ENCODE measurements around the gene OSBP2. TPM values are rescaled to one million over a fixed set of nuclear protein-coding genes. Genes with fewer than 3 reads are reported as not detected.

The OSBP2 gene
- total and polyA plus RNA-seq, 2 of the 13 experiments (the other 11 are each of a cell fraction or from before 2014, with no cell fraction given): 5.0 to 7.7 TPM

GRCh38 chr22:30665266-30665665 lies 29.4 kb upstream of the OSBP2 start (continued):
- TF ChIP-seq NR0B2 (CRISPR knock-in tag; IDR thresholded peaks at IDR 0.05): no peak
- no peak for TF ChIP-seq ETV6 (CRISPR knock-in tag; conservative IDR thresholded peaks at IDR 0.05)
- no peak for TF ChIP-seq U2AF2 (IDR thresholded peaks at IDR 0.05; ENCODE audit: low read depth, low read length)
- TF ChIP-seq PAF1 (CRISPR knock-in tag; IDR thresholded peaks at IDR 0.05): no peak
- TF ChIP-seq ADNP (CRISPR knock-in tag; IDR thresholded peaks at IDR 0.05): no peak

DNA sequence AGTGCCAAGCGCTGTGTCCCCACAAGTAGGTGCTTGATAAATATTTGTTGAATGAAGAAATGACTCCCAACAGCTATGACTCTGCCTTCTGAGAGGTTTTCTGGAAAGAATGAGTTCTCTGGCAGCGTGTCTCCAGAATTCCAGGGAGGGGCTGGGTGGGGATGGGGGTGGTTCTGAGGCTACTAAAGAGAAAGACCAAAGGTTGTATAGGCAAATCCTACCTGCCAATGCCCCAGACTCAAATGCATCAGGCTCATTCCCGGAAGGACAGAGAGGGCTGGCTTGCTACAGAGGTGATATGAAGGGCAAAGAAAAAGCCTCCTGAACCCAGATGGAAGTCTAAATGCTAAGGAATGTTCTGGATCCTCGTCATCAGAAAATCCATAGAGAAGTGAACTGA lies 28.9 kb upstream of the OSBP2 start:
- Histone ChIP-seq H3K4me2 (ENCODE audit: low read depth, low read length) (no peak overlapping the region), H2AFZ (ENCODE audit: low read length) (no peak overlapping the region), H4K20me1 (ENCODE audit: insufficient read depth, low read length) (no peaks in the 10 kb centered on the region), H3K9me3 (ENCODE audit: low read length) (no peaks in the 10 kb centered on the region), H3K4me1 (ENCODE audit: insufficient read depth, low read length) (peaks cover 18% of the 10 kb centered on the region), H3K27ac (ENCODE audit: extremely low read length, insufficient read depth, low read length) (no peak overlapping the region), H3K4me3 (replicated peaks in 1 of 3; ENCODE audit: insufficient read depth in 1 of 3, low read depth in 2 of 3, low read length in 3 of 3) (no peak overlapping the region), H3K36me3 (replicated peaks in 1 of 2; ENCODE audit: control insufficient read depth in 1 of 2, insufficient read depth in 2 of 2, low read length in 2 of 2) (no peaks in the 10 kb centered on the region), H3K9ac (ENCODE audit: insufficient read depth, low read depth, low read length) (no peak overlapping the region), H3K27me3 (ENCODE audit: control insufficient read depth in 1 of 2, insufficient read depth in 2 of 2, low read length in 2 of 2) (peaks cover 3 to 14% of the 10 kb centered on the region in 2 experiments; a peak in 3 of 5 replicates), H3K79me2 (ENCODE audit: insufficient read depth, low read length) (no peaks in the 10 kb centered on the region)
- ATAC-seq: no peak
- no peak for TF ChIP-seq HCFC1 (IDR thresholded peaks at IDR 0.05; ENCODE audit: low read depth, low read length)
- TF ChIP-seq ZNF570 (CRISPR knock-in tag; IDR thresholded peaks at IDR 0.05; ENCODE audit: borderline replicate concordance): no peak
- no peak for TF ChIP-seq FOXM1 (CRISPR knock-in tag; IDR thresholded peaks at IDR 0.05)
- CTCF ChIA-PET (ENCODE audit: low intra/inter-chr PET ratio, low total read pairs): no interaction called here
- WGBS (ENCODE audit: low lambda C conversion rate): 40% methylated on average over 4 of the region's 4 CpGs
- POLR2A ChIA-PET: no interaction called here
- in situ Hi-C loops (cut with HindIII; ENCODE audit: extremely low pct_ligation_motif_present, low pct_unique_long_range_greater_than_20kb) (no loop called here), intact Hi-C loops (cut with micrococcal nuclease; ENCODE audit: unreplicated experiment) (no loop called here)
- DNase-seq (ENCODE audit: low spot score): no peak
- BruUV-seq (replicated peaks): no TSS peak
- no peak for FAIRE-seq
